GM12801 (cell line): ENCODE results near the gene MINDY4.

Experiments
- TF ChIP-seq, protein P1 (sequence below): IDR thresholded peaks from one replicate; pipeline ENCODE4 v1.5.1; 2011; ENCODE audit warnings: control low read depth; ENCODE audit not compliant: insufficient read length; ENCODE audit errors: extremely low read depth

The MINDY4 gene

GRCh38 chr7:30790356-30790755 is 19.1 kb downstream of the MINDY4 start:
- TF ChIP-seq, protein P1, sequence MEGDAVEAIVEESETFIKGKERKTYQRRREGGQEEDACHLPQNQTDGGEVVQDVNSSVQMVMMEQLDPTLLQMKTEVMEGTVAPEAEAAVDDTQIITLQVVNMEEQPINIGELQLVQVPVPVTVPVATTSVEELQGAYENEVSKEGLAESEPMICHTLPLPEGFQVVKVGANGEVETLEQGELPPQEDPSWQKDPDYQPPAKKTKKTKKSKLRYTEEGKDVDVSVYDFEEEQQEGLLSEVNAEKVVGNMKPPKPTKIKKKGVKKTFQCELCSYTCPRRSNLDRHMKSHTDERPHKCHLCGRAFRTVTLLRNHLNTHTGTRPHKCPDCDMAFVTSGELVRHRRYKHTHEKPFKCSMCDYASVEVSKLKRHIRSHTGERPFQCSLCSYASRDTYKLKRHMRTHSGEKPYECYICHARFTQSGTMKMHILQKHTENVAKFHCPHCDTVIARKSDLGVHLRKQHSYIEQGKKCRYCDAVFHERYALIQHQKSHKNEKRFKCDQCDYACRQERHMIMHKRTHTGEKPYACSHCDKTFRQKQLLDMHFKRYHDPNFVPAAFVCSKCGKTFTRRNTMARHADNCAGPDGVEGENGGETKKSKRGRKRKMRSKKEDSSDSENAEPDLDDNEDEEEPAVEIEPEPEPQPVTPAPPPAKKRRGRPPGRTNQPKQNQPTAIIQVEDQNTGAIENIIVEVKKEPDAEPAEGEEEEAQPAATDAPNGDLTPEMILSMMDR, result no peak

DNA sequence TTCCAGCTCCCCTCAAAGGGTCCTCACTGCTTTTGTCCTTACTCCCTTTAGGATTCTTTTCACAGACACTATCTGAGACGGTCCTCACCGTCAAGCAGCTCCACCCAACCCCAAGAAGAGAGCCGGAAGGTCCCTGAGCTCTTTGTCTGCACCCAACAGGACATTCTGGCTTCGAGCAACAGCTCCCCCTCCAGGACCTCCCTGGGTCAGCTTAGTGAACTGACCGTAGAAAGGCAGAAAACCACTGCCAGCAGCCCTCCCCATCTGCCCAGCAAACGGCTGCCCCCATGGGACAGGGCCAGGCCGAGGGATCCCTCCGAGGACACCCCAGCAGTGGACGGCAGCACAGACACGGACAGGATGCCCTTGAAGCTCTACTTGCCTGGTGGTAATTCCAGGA is 19.9 kb downstream of the MINDY4 start:
- TF ChIP-seq, protein P1, result no peak

DNA sequence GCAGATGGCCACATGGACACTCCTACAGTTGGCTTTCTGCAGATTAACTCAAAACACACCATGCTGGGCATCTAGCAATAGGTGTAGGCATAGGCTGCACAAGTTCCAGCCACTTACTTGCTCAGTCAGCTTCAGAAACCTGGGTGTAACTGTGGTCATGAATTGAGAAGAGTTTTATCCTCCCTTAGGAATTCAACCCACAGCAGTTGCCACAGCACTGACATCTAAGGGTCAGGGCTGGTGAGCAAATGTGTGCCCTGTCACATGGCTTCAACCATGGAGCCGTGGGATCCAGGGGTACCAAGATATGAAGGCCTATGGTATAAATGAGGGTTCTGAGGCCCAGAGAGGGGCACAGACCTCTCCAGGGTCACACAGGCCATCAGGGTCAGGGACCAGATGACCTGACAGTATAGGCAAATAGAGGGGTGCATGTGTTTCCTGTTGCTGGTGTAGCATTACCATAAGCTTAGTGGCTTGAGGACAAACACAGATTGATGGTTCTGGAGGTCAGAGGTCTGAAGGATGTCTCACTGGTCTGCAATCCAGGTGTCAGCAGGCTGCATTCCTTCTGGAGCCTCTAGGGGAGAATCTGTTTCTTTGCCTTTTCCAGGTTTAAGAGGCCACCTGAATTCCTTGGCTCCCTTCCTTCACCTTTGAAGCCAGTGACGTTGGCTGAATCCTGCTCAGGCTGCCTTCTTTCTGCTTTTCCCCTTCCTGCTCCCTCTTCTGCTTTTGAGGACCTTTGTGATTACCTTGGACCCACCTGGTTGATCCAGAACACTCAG is 24.1 kb downstream of the MINDY4 start:
- TF ChIP-seq, protein P1, result no peak

- TF ChIP-seq, protein P1, result no peak
Measured at GRCh38 chr7:30796105-30796869, 25.1 kb downstream of the MINDY4 start.

GRCh38 chr7:30797176-30798040 is 26.2 kb downstream of the MINDY4 start:
- TF ChIP-seq, protein P1, result no peak

DNA sequence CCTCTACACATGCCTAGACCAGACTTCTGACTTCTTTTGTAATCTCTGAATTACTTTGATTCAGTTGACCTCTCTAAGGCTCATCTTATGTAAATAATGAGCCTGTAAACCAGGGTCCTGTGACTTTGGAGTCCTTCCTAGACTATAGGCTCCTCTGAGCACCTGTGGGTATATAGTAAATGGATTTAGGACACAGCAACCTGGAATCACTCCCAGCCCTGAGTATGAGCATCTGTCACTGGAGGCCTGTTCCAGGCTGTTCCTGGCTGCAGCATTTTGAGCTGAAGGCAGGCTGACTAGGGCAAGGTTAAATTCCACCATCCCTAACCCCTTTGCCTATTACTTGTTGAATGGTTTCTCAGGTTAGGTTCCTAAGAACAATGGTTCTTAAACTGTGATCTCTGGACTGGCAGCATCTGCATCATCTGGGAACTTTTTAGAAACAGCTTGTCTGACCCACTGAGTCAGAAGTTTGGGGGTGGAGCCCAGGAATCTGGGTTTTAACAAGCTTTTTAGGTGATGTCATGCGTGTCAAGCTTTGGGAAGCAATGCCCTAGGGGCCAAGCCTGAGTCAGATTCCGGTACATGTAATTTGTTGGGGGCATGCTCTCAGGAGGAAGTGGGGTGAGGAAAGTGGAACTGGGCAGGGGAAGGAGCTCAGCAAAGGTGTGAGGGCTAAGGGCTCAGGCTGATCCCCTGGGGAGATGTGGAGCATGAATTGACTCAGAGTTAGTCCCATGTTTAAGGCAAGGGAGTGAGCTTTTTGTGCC is 28.2 kb downstream of the MINDY4 start:
- TF ChIP-seq, protein P1, result no peak
